Stimulated activated CD8-positive, alpha-beta memory T cell treated with anti-CD3 and anti-CD28 coated beads, Interleukin-4, amount 100 ng/mL, for 48 hours (primary cell): ENCODE results near the gene FTSJ3.
A peak's percentile ranks its signal among the peaks of the same experiment; 100 is the strongest.

Source experiments
- DNase-seq: peaks from one replicate; pipeline ENCODE4 v3.0.0-alpha.2; 2020

The FTSJ3 gene

GRCh38 chr17:63783522-63783921, 43.9 kb downstream of the FTSJ3 start:
- no peak for DNase-seq

GRCh38 chr17:63780928-63781327, 46.5 kb downstream of the FTSJ3 start:
- DNase-seq, result no peak

- DNase-seq, result no peak
Observed at GRCh38 chr17:63780507-63780906, 47.0 kb downstream of the FTSJ3 start.

DNA sequence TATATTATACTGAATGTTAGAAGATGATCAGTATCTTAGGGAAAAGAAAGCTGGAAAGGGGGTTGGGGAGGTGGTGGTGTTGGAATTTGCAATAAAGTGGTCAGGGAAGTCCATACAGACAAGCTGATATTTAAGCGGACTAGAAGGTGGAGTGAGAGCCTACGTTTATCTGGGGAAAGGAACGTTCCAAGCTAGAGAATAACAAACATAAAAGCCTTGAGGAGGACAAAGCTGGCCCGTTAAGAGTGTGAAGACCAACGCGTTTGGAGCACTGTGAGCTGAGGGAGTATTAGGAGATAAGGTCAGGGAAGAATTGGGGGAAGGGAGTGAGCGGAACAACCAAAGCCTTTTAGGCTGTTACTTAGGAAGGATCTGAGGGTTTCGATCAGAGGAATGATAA, 52.0 kb downstream of the FTSJ3 start:
- no peak for DNase-seq

DNA sequence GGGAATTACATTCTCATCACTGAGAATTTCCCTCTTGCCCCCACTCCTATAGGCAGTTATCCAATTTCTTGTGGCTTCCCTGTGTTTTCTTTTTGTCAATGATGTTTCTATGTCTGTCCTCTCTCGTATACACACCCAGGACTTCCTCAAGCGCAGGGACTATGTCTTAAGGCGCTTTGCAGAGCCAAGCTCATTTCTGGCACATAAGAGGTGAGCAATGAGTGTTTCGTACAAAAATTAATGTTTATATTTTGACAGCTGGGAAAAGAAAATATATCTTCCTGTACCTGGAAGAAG, 52.5 kb downstream of the FTSJ3 start:
- DNase-seq, result no peak

DNA sequence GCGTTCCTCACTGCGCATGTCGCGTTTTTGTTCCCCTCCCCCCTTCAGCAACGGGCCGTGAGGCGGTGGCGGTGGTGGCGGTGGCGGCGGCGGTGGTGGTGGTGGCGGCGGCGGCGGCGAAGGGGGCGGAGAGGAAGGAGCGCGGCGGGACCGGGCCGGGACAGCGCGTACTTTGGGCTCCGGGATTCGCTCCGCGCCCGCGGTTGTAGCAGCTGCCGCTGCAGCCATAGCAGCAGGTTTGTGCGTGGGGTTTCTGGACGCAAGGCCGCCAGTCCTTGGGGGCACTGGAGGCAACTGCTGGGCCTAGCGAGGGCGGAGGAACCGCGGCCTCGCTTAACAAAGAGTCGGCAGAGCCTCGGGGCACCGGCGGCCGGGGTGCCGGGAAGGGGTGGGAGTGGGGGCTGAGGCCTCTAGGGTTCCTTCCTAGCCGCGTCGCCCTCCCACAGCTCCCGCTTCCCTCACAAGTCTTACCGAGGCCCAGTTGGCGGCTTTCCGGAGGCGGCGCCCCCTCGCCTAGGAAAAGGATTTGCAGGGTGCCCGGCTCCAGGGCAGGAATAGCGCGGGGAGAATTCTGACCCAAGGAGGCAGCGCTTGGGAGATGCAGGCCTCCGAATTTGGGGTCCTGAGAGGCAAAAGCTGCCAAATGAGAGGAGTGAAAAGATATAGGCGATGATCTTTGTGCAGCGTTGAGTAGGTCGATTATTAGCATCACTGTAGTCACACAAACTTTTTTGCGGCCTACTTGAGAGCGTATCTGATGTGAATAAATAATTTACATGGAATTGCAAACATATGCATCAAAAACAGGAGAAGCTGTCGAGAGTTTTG, 53.1 kb downstream of the FTSJ3 start, which contains the start of gene DDX42:
TSS of gene DDX42 (plus strand) at position 30 of the 828 bp plus-strand sequence. CDS start 12,880 bp downstream, outside the sequence.
- no peak for DNase-seq

DNA sequence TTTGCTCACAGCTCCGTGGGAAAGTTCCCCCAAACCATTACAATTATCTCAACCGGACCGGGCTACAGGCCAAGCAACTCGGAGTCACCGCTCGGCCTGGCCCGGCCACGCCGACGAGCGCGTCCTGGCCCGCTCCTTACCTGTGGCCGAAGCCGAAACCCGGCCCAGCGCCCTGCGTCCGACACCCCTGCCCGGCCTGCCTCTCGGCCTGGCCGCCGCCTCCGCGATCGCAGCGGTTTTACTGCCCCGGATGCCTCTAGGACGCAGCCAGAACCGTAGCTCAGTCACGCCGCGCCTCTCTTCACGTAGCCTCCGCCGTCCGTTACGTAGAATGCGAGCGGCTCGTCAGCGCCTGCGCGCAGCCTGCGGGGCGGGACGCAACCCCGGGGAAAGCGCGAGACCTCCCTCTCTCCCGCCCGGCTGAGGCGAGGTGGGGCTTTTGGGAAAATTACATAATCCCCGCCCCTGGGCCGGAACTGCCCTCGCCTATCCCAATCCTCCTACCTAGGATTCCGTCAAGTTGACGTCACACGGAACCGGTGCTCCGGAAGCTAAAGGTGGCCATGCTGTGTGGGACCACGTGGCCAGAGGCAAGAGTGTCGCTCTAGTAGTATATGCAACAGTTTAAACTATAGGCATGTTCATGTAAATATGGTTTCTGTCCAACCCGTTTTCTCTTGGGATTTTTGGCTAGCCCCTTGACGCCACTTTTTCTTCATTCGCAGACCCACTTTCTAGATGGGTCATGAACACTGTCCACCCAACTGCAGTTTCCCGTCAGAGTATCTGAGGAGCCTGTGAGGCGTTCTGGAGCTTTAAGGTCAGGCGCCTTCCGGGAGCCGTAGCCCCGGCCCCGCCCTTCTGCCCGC, 54.0 kb downstream of the FTSJ3 start, which contains the start of gene CCDC47:
TSS of gene CCDC47 (minus strand) at position 326 of the 869 bp plus-strand sequence. CDS start 7,422 bp downstream, outside the sequence.
- peak; percentile 98 for DNase-seq

DNA sequence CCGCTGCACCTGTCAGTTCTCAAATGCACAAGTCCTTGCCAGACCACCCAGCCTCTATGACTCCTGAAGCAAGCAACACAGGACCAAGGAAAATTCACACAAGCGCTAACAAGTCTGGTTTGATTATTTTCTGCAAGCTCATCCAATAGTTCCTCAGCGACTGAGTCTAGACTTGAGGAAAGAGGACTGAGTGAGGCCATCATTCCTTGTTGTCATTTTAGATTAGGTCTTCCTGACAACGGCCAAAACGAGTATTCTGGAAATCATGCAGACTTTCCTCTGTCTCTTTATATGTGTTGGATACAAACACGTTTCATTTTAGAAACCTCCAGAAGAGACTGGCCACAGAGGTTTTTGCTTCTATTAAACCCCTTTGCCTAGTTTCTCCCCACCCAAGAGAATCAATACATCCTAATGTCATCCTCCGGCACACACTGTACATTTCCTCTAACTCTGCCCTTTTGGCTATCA, 54.6 kb downstream of the FTSJ3 start:
- DNase-seq, result no peak
